HG02759 (cell line): ENCODE data around the gene CHMP6.

ENCODE experiments used
- ATAC-seq: cut with Tn5 transposase; IDR thresholded peaks from one replicate; pipeline ENCODE4 v1.9.1; 2021; ENCODE audit warnings: mild to moderate bottlenecking, moderate library complexity; ENCODE audit not compliant: unreplicated experiment

Gene CHMP6

DNA sequence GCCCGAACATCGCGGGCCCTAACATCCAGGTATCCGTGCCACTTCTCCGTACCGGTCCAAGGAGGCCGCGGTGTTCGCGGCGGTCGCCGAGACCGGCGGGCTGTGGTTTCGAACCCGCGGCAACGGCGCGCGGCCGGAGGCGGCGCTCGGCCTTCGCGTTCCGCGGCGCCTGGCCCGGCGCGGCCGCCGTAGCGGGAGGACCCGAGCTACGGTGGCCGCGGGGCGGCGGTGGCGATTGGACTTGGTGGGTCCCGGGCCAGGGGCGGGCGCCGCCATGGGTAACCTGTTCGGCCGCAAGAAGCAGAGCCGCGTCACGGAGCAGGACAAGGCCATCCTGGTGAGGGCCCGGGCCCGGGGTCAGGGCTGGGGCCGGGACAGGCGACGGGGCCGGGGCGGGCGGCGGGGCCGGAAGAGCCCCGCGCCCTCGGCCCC is at the start of gene CHMP6:
TSS of gene CHMP6 (plus strand) at position 197 of the 432 bp plus-strand sequence. CDS start at position 275, 78 bp downstream.
- peak; percentile 83 for ATAC-seq

DNA sequence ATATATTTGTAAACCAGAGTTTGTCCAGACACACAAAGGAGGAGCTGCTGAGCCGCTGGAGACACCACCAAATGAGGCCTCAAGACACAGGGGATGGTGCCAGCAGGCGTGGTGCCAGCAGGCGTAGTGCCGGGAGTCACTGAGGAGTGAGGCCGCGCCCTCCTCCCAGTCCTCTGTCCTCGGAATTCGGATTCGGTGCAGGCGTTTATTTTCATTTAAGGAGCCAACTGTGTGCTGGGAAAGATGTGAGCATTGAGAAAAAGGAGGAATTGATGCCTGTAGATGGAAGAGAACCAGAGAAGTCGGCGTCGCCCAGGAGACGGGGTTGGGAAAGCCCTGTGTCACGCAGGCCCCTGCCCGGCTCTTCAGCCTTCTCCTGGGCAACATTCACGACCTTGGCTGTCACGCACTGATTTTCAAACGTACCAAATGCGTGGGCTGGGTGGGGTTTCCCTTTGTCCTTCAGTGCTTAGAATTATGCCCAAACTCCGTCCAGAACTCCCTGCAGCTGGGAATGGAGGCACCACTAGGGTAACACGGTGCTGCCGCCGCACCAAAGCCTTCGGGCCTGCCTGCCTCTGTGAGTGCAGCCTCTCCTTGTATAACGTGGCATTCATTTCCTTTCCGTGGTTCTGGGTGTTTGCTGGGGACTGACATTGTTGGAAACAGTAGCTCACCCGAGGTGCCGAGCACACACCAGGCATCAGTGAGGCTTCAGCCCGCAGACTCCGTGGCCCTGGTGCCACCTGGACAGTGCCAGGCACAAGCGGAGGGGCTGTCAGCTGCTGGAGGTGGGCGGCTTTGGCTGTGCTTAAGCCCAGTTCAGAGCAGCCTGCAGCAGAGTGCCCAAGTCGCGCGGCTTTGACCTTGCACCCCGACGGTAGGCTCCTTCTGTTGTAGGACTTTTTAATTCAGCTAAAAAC is 49.0 kb upstream of the CHMP6 start:
- no peak for ATAC-seq

DNA sequence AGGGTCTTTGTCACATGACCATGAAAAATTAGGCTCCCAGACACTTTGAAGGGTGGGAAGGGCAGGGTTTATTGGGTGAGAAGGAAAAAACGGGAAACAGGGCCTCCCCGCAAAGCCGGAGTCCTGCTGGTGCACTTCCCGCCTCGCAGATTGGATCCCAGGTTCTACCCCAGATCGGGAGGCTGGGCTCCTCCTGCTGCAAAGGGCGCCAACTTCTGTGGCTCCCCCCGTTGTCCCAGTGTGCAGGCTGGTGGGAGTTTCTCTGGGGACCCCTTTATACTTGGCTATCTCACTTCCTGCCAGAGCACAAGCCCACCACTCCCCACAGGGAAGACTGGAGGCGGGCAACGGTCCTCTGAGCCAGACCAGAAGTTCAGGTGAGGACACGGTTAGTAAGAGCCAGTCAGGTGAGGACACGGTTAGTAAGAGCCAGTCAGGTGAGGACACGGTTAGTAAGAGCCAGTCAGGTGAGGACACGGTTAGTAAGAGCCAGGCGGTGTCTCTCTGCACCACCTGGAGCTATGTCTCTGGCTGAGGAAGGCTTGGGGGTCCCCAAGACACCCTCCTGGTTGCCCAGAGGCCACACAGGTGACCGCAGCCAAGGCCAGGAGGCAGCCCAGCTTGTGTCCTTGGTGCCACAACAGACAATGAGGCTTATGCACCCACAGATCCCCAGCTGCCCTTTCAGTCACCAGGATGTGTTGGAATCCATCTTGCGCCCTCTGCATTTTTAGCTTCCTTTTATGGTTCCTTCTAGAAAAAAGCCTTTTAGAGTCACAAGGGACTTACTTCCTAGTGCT is 48.1 kb upstream of the CHMP6 start:
- no peak for ATAC-seq

DNA sequence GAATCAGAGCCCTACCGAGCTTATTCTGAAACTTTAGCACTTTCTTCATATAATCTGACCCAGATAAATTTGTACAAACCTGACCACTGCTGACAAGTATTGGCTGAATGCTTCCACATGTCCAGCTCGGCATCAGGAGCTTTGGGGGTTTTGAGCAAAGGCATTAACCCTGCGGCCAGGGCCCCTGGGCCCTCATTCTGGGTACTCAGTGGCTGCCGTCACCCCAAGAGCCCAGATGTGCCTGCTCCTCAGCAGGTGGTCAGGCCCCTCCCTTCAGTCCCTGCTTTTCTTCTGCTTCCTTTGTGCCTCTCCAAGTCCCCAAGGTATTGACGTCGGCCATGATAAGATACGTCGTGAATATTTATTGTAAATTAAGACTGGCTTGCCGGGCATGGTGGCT is 47.3 kb upstream of the CHMP6 start:
- ATAC-seq, result no peak

DNA sequence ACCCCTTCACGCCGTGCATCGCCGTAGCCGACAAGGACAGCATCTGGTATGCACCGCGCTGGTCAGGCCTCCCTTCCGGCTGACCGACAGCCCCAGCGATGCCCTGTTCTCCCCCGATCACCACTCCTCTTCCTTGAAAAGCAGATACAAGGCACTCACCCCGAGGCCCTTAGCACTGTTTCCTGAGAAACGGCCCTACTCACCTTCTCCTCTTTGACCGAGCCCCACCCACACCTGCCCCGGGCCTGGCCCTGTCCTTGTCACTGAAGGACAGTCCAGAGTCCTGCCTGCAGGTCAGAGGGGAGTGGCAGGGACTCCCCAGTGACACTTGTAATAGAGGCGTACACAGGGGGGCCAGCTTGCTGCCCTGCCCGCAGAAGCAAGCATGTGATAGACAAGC is 45.9 kb upstream of the CHMP6 start:
- no peak for ATAC-seq

DNA sequence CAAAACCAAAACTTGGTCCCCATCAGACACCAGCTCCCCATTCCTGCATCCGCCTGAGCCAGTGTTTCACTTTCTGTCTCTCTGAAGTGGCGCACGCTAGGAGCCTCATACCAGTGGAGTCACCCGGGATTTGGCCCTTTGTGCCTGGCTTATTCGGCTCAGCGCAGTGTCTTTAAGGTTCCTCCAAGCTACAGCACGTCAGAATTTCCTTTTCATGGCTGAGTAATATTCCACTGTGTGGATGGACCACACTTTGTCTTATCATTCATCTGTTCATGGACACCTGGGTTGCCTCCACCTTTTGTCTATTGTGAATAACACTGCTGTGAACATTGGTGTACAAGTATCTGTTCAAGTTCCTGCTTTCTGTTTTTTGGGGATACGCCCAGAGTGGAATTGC is 45.2 kb upstream of the CHMP6 start:
- ATAC-seq, result no peak

DNA sequence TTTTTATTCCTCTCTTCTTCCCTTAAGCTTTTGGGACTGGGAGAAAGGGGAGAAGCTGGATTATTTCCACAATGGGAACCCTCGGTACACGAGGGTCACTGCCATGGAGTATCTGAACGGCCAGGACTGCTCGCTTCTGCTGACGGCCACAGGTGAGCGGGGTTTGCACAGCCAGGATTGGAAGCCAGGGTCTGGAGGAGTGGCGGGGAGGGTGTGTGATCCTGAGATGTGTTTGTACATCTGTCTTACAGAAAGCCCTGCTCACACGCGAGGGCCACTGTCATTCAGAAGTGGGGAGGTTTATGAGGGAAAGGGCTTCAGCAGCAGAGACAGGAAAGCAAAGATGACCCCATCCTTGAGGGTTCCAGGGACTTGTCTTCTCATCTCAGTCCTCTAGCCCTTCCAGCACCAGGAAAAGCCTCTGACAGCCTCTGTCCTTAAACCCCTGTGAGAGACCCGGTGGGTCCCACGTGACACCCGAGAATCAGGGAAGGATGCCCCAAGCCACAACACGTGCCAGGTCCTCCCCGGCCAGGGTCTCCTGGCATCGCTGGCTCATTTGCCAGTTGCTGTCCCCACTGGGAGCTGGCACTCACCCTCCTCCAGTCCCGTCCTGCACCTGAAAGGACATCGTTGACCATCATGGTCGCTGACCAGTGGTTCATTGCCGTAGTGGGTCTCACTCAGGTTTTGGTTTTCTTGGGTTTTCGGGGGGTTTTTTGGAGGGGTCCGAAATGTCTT is 44.3 kb upstream of the CHMP6 start:
- ATAC-seq, result no peak

DNA sequence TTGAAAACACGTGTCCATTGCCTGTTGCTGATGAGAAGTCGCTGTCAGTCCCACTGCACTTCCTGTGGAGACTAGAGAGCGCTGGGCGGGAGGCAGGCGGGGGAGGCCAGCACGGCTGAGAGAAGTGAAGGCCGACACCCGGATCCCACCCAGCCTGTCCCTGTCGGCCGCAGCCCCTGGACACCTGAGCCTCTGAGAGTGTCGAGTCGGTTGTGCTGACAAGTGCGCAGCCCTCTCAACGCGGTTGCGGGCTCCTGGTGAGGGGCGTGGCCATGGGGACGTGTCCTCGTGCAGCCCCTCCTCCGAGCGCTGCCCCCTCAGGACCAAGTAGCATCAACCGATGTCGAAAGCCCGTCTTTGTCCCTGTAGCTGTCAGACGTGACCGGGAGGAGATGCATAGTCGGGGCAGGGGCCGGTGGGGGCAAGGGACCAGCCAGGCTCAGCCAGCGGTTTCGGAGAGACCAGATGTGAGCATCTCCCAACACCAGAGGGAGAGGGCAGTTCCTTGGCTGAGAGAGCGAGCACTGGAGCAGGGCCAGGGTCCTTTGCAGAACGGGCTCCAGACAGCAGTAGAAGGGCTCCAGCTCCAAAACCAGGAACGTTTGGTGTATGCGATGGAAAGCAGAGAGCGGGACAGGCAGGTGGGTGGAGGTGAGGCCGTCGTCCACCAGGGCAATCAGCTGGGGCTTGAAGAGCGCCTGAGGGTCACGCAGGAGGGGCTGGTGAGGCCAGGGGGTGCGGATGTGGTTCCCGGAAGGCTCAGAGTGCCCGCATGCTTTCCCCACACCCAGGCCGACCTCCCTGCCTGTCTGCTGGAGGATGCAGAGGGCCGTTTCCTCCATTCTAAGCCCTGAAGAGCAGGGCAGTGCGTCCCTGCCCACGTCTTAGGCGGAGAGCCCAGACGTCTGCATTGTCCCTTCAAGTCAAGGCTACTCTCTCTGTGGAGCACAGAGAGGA is 43.3 kb upstream of the CHMP6 start:
- ATAC-seq, result no peak

DNA sequence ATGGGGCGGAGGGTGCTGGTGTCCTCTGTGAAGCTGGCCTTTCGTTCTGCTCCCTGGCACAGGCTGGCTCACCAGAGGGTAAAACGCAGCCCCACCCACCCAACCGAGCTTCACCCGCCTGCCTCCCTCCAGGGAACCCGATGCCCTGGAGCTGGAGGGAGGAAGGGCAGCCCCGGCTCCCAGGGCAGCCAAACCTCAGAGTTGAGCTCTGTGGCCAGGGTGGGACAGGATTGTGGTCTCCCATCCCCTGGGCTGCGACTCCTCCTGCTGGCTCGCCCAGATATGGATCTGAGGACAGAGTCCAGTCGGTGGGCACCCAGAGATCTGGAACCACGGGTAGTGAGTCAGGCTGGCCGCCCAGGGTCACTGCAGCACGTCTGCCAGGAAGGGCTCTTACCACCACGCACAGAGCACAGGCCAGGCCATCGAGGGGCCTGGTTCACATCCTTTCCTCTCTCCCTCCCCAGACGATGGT is 42.6 kb upstream of the CHMP6 start:
- ATAC-seq, result no peak

DNA sequence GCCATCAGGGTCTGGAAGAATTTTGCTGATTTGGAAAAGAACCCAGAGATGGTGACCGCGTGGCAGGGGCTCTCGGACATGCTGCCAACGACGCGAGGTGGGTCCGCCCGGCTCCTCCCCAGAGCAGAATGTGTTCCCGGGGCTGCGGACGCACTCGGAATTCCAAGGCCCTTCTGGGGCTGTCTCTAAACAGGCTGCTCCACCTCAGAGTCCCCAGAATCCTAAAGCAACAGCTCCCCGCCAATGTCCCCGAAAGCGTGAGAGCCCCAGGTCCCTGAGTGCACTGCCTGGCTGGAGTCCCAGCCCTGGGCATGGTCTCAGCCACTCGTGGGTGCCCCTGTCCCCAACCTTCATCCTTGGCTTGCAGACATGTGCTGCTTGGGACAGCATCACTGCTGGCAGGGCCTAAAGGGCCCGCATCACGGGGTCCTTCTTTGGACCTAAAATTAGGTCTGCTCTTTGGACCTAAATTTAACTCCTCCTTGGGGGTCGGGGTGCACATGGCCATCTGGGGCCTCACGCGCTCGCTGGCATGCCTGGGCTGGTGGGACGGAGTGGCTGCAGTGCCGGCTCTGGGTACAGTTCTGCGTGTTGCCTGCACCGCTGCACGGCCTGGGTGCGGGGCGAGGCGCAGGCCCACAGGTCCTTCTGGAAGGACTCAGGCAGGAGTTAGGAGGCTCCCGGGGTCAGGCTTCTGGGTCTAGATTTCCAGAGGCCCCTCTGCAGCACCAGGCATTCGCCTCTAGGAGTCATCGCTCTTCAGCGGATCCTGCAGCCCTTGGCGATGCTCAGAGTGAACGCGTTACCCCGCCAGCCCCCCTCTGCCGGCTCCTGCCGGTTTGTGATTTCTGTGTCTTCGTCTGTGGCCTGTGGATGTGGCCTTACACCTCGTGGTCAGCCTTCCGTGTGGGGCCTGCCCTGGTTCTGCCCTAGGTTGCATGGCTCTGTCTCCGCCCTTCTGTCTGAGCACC is 41.9 kb upstream of the CHMP6 start:
- no peak for ATAC-seq

DNA sequence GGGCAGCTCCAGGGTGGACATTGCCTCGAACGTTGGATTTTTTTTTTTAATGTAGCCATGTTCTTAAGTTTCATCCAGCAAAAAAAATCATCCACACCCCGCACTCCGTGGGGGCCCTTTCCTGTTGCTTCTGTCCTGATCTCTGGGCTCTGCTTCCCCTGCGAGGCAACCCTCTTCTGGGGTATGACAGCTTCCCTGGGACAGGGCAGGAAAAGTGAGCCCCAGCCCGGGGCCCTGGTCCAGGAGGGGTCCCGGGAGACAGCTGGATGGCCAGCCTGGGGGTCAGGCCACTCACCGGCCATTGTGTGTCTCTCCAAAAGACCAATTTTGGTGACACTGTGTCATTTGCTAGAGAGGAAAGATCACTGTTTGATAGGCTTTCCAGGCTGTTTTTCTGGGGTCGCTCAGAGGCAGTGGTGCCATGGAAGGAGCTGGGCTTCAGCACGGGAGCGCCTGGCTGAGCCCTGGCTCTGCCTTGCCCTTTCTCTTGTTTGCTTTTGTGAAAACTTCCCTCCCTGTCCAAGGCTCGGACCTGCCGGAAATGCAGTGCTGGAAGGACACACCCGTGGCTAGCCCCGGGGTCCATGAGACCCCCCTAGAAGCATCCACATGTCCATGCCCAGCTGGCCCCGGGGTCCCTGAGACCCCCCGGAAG is 41.0 kb upstream of the CHMP6 start:
- ATAC-seq, result no peak

DNA sequence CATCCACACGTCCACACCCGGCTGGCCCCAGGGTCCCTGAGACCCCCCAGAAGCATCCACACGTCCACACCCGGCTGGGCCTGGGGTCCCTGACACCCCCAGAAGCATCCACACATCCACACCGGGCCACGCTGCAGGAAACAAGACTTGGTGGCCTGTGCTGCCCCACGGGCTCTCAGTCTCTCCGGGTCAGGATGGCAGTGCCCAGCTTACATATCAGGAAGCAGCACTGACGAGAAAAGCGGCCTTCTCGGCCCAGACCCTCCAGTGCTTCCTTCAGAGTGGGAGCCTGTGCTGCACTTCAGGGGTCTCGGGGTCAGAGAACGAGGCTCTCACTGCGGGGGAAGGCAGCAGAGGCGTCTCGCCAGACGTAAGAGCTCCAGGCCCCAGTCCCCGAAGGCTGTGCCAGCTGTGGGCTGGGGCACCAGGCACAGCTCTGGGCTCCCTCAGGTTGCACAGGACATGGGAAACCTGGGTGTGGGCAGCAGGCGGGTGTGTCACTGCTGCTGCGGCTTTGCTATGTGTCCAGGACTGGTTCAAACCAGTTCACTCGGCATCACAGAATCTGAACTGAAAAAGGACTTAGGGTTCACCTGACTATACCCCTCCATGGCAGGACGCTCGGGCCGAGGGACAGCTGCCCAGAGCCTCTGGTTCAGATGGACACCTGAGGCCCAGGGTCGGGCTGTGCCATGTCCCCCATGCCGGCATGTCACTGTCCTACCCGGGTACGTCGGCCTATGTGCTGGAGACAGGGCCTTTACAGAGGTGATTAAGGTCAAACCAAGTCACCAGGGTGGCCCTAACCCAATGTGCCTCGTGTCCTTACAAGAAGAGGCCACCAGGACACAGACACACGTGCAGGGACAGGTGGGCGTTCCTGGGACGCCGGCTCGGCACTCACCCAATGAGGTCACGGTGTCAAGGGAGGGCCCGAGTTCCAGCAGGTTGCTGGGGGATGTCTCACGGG is 40.2 kb upstream of the CHMP6 start:
- no peak for ATAC-seq

DNA sequence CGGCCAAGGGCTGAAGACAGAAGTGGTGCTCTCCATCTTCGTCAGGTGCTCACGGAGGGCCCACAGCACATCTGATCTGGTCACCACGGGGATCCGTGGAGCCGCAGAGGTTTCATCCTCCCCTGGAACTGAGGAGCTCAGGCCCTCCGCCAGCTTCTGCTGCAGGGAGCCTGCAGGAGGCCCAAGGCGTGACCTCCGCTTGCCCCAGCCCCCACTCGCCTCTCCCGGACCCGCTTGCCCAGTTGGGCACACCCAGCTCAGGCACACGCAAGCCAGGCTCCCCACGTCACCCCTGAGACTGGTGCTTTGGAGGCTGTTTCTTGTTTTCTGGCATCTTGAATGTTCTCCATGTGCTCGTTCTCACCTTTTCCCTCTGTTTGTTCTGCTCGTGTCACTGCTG is 39.4 kb upstream of the CHMP6 start:
- ATAC-seq, result no peak

DNA sequence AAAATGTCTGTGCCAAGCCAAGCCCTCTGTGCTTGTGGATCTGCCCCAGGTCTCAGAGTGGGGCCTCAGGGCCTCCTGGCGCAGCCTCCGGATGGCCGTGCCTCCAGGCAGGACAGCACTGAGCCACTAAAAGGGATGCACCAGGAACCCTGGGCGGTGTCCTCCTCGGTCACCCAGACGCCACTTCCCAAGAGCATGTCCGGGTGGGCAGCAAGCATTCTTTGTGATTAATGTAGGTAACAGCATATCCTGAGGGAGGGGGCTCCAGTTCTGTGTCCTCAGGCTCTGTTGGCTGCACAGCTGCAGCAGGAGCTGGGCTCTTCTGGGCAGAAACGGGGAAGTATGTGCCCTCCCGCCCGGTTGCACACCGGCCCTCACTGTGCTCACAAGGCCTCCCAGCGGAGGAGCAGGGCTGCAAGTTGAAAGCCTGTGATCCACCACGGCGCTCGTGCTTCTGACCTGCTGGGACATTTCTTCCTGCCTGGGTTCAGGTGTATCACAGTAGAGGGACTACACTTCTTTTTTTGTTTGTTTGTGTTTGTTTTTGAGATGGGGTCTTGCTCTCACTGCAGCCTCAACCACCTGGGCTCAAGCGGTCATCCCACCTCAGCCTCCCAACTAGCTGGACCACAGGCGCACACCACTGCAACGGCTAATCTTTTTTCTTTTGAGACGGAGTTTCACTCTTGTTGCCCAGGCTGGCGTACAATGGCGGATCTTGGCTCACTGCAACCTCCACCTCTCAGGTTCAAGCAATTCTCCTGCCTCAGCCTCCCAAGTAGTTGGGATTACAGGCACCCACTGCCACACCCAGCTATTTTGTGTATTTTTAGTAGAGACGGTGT is 37.9 kb upstream of the CHMP6 start:
- ATAC-seq, result no peak

DNA sequence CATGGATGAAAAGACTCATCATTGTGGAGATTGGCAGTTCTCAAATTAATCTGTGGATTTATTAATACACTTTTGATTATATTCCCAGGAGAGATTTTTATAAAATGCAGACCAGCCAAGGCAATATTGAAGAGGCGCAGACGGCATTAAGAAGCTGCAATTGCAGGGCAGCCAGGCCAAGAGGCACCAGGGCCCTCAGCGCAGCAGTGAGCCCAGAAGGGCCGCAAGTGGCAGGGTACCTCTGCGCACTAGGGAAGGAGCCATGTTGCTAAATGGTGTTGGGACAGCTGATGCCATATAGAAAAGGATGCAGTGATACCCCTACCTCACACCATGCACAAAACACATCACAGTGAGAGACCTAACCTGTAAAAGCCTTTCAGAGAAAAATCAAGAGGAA is 36.6 kb upstream of the CHMP6 start:
- ATAC-seq, result no peak

DNA sequence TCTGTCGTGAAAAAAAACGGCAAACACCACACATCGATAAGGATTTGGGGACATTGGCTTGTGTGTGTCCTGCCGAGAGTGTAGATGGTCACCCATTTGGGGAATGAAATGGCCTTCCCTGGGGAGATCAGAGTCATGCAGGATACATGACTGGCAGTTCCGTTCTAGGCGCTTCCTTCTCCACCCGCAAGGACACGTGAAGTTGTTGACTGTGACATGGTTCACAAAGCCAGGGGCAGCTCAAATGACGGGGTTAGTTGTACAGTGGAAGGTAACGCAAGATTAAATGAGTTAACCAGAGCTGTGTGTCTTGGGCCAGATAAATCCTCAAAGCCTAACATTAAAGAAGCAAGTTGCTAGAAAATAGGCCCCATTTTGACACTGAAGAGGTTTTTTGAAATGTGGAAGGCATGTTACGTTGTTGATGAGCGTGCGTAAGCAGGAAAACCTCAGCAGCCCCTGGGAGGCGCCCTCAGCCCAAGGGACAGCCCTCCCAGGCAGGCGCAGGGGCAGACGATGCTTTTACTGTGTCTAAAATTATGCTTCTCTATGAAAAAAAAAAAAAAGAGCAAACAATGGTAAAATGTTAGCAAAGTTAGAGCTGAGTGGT is 35.9 kb upstream of the CHMP6 start:
- no peak for ATAC-seq
